GM06990 (cell line): ENCODE data around the gene MMP8.

Experiments used
- DNase-seq: peaks from one replicate; pipeline ENCODE4 v3.0.0-alpha.2; 2011; ENCODE audit not compliant: insufficient read length; ENCODE audit errors: extremely low read depth
- H3K27me3 ChIP-seq: replicated peaks from 2 replicates; pipeline ENCODE4 v1.6.0; 2011; ENCODE audit warnings: low read length; ENCODE audit not compliant: control insufficient read depth, insufficient read depth
- H3K36me3 ChIP-seq: 2 replicates; pipeline ENCODE4 v1.5.1; 2011; ENCODE audit warnings: low read length; ENCODE audit not compliant: control insufficient read depth, insufficient read depth
- H3K4me3 ChIP-seq: replicated peaks from 2 replicates; pipeline ENCODE4 v1.5.1; 2011; ENCODE audit warnings: low read depth, mild to moderate bottlenecking, control low read depth, low read length
- TF ChIP-seq, protein P1 (sequence below): IDR thresholded peaks from 2 replicates; pipeline ENCODE4 v1.5.1; 2011; ENCODE audit warnings: low read length, control low read depth, mild to moderate bottlenecking, inconsistent platforms; ENCODE audit not compliant: insufficient read depth, poor library complexity, severe bottlenecking

The MMP8 gene, protein sequence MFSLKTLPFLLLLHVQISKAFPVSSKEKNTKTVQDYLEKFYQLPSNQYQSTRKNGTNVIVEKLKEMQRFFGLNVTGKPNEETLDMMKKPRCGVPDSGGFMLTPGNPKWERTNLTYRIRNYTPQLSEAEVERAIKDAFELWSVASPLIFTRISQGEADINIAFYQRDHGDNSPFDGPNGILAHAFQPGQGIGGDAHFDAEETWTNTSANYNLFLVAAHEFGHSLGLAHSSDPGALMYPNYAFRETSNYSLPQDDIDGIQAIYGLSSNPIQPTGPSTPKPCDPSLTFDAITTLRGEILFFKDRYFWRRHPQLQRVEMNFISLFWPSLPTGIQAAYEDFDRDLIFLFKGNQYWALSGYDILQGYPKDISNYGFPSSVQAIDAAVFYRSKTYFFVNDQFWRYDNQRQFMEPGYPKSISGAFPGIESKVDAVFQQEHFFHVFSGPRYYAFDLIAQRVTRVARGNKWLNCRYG

DNA sequence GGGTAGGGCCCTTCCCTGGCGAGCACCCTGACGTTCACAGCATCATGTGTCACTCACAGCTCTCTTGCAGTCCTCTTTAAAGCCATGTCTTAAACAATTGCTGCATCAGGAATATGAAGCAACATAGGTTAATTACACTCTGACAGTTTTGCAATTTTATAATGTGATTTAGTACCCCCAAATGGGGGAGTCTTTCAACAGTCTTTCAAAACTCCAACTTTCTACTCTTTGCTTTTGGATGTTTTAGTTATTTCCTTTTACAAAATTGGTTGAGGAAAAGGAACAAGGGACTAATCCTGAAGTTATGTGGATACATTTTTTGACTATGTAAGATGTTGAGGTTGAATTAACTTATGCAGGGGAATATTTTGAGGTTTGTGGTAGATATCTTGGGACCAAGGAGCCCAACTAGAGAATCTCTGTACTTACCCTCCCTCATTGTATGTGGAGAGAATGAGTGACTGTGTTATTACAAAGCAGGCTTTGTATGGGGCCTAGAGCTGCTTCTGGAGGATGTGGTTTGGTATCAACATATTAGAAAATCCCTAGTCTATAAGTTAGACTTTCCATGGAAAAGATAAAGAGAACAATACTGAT, at the start of gene MMP8:
Gene MMP8, minus strand, starts transcription at position 51 of the 597 bp plus-strand sequence. CDS start 99 bp downstream, outside the sequence.
- no peak for DNase-seq
- TF ChIP-seq, protein P1, sequence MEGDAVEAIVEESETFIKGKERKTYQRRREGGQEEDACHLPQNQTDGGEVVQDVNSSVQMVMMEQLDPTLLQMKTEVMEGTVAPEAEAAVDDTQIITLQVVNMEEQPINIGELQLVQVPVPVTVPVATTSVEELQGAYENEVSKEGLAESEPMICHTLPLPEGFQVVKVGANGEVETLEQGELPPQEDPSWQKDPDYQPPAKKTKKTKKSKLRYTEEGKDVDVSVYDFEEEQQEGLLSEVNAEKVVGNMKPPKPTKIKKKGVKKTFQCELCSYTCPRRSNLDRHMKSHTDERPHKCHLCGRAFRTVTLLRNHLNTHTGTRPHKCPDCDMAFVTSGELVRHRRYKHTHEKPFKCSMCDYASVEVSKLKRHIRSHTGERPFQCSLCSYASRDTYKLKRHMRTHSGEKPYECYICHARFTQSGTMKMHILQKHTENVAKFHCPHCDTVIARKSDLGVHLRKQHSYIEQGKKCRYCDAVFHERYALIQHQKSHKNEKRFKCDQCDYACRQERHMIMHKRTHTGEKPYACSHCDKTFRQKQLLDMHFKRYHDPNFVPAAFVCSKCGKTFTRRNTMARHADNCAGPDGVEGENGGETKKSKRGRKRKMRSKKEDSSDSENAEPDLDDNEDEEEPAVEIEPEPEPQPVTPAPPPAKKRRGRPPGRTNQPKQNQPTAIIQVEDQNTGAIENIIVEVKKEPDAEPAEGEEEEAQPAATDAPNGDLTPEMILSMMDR: no peak
- H3K27me3 ChIP-seq: no peaks in the 10 kb centered on the region; the same call in 1 of the 2 replicates

DNA sequence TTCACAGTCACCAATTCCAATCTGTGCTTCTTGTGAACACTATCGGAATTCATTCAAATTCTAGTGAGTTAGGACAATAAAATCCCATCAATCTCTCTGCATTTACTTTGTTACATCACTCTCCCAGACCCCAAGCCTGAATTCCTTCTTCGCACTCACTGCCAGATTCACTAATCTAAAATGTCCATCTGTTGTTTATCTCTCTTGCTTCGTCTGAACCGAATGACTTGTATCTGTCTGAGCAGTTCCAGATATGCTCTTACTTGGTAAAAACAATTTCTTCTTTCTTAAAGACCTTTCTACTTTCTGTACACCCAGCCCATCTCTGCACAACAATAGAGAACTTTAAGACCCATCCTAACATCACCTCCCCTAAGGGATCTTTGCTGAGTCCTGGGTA, 48.6 kb upstream of the MMP8 start:
- TF ChIP-seq, protein P1: no peak
- Histone ChIP-seq H3K4me3 (no peak overlapping the region), H3K27me3 (no peaks in the 10 kb centered on the region), H3K36me3 (no peaks in the 10 kb centered on the region)
- DNase-seq: no peak

More for the DNA sequence above, at the start of gene MMP8:
- no peaks in the 10 kb centered on the region for H3K36me3 ChIP-seq
- H3K4me3 ChIP-seq: no peak within 1 kb of the TSS

DNA sequence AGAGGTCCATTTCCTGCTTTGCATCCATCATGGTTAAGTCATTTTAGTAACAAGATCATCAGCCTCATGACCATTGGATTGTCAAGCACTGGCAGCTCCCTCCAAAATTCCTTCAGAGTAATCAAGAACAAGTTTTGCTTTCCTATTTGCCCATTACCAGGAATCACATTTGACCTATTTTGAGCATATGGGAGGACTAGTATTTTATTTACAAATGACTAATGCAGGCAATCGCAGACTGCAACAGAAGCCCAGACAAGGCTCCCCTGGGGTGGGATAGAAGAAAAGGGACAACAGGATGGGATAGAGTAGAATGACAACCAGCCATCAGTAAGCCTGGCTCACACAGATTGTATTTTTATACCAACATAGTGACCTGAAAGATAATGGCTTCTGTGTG, 46.6 kb upstream of the MMP8 start:
- H3K4me3 ChIP-seq: no peak overlapping the region
- no peaks in the 10 kb centered on the region for H3K27me3 ChIP-seq
- H3K36me3 ChIP-seq: no peaks in the 10 kb centered on the region
- DNase-seq: no peak
- TF ChIP-seq, protein P1: no peak

DNA sequence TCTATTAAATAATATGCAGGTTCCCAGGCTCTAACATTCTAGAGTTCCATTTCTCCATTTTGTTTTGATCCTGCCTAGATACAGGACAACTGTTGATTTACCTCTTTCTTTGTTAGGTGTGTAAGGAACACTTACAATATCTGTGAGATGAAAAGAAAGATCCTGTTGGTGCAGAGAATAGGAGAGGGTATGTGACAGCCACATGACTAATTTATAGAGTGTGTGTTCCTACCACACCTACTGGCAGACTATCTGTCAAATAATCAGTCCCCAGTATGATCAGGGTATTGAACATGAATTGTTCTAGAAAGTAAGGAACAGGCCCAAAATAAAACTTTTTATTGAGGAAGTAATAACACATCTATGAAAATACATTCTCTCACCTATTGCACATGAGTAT, 45.4 kb upstream of the MMP8 start:
- Histone ChIP-seq H3K36me3 (no peaks in the 10 kb centered on the region), H3K27me3 (no peaks in the 10 kb centered on the region), H3K4me3 (no peak overlapping the region)
- TF ChIP-seq, protein P1: no peak
- no peak for DNase-seq

DNA sequence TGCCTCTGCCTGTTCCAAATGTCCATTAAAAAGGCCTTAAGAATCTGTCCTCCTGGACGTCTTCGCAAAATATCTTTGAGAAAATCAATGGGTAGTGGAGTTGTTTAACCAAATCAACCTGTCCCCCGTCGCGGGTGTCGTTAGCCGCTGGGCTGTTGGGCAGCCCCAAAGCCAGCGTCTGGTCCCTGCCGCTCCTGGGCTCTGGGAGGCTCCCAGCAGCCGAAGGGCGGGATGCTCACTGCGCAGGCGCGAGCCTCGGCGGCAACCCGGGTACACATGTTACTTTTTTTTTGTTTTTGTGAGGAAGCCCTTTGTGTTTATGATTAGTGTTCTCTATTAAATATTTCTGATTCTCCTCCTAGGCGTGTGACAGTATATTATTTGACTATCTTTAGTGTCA, 43.0 kb upstream of the MMP8 start:
- TF ChIP-seq, protein P1: no peak
- Histone ChIP-seq H3K4me3 (no peak overlapping the region), H3K27me3 (no peaks in the 10 kb centered on the region; the same call in 1 of the 2 replicates), H3K36me3 (no peaks in the 10 kb centered on the region)
- DNase-seq: no peak
